RWPE2 (cell line): Measurements from ENCODE around the gene NSUN4.

Source experiments
- ATAC-seq: fragments of 200-7000 bp; cut with Tn5 transposase; 3 replicates; pipeline ENCODE4 v1.9.1; 2021; ENCODE audit warnings: low read depth
- DNase-seq: peaks from one replicate; pipeline ENCODE4 v3.0.0-alpha.2; 2020; ENCODE audit warnings: low spot score
- H3K27ac ChIP-seq: fragments of 450-650 bp; 2 replicates; pipeline ENCODE4 v1.5.1; 2017; ENCODE audit warnings: mild to moderate bottlenecking; ENCODE audit not compliant: poor library complexity, severe bottlenecking
- H3K27me3 ChIP-seq: fragments of 250-450 bp; sonication (Bioruptor Pico); 2 replicates; pipeline ENCODE4 v1.5.1; 2021; ENCODE audit warnings: mild to moderate bottlenecking, moderate library complexity; ENCODE audit not compliant: insufficient read depth, poor library complexity, severe bottlenecking
- H3K36me3 ChIP-seq: fragments of 250-450 bp; sonication (Bioruptor Pico); 2 replicates; pipeline ENCODE4 v1.5.1; 2020; ENCODE audit warnings: low read depth, mild to moderate bottlenecking, moderate library complexity
- H3K4me1 ChIP-seq: fragments of 250-450 bp; sonication (Bioruptor Pico); 2 replicates; pipeline ENCODE4 v1.5.1; 2021; ENCODE audit warnings: mild to moderate bottlenecking, moderate library complexity; ENCODE audit not compliant: insufficient read depth, poor library complexity, severe bottlenecking
- H3K4me3 ChIP-seq: fragments of 250-450 bp; sonication (Bioruptor Pico); 2 replicates; pipeline ENCODE4 v1.5.1; 2021; ENCODE audit warnings: mild to moderate bottlenecking, moderate library complexity; ENCODE audit not compliant: severe bottlenecking
- H3K9me3 ChIP-seq: fragments of 250-450 bp; sonication (Bioruptor Pico); 2 replicates; pipeline ENCODE4 v1.5.1; 2021; ENCODE audit warnings: mild to moderate bottlenecking, moderate library complexity; ENCODE audit not compliant: severe bottlenecking
- TF ChIP-seq, protein P1 (sequence below): fragments of 450-650 bp; IDR thresholded peaks from one replicate; pipeline ENCODE4 v1.5.1; 2017; ENCODE audit warnings: mild to moderate bottlenecking, moderate library complexity; ENCODE audit not compliant: poor library complexity, severe bottlenecking

Gene NSUN4

DNA sequence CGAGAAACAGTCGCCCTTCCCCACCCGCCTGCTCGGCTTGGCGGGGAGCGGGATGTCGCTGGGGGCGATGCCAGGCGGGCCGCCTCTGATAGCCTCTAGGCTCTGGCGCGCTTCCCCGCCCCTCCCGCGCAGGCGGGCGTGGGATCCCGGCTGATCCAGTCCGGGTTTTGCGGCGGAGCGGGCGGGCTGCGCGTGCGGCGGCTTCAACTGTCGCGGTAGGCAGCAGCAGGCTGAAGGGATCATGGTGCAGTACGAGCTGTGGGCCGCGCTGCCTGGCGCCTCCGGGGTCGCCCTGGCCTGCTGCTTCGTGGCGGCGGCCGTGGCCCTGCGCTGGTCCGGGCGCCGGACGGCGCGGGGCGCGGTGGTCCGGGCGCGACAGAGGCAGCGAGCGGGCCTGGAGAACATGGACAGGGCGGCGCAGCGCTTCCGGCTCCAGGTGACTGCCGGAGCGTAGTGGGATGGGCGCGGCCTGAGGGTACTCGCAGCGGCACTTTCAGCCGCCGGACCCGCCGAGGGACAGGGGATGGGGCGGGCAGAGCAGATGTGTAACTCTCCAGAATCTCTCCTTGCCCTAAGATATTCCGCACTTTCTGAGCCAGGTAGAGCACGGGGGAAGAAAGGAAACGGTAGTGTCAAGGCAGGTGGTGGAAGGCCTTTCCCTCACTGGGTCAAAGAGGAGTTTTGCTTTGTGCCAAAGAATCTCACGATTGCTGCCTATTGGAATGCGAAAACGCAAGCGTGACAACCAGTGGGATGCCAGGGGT is 53.7 kb downstream of the NSUN4 start, which contains the start of gene FAAH:
TSS of gene FAAH (plus strand) at position 210 of the 764 bp plus-strand sequence. CDS start at position 242, 32 bp downstream.
- TF ChIP-seq, protein P1, sequence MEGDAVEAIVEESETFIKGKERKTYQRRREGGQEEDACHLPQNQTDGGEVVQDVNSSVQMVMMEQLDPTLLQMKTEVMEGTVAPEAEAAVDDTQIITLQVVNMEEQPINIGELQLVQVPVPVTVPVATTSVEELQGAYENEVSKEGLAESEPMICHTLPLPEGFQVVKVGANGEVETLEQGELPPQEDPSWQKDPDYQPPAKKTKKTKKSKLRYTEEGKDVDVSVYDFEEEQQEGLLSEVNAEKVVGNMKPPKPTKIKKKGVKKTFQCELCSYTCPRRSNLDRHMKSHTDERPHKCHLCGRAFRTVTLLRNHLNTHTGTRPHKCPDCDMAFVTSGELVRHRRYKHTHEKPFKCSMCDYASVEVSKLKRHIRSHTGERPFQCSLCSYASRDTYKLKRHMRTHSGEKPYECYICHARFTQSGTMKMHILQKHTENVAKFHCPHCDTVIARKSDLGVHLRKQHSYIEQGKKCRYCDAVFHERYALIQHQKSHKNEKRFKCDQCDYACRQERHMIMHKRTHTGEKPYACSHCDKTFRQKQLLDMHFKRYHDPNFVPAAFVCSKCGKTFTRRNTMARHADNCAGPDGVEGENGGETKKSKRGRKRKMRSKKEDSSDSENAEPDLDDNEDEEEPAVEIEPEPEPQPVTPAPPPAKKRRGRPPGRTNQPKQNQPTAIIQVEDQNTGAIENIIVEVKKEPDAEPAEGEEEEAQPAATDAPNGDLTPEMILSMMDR = no peak
- Histone ChIP-seq H3K27ac (no peak within 1 kb of the TSS), H3K36me3 (no peaks in the 10 kb centered on the region), H3K4me1 (no peaks in the 10 kb centered on the region), H3K4me3 (no peak within 1 kb of the TSS), H3K27me3 (no peaks in the 10 kb centered on the region), H3K9me3 (peaks cover 19% of the 10 kb centered on the region)
- DNase-seq (no peak), ATAC-seq (no peak)

DNA sequence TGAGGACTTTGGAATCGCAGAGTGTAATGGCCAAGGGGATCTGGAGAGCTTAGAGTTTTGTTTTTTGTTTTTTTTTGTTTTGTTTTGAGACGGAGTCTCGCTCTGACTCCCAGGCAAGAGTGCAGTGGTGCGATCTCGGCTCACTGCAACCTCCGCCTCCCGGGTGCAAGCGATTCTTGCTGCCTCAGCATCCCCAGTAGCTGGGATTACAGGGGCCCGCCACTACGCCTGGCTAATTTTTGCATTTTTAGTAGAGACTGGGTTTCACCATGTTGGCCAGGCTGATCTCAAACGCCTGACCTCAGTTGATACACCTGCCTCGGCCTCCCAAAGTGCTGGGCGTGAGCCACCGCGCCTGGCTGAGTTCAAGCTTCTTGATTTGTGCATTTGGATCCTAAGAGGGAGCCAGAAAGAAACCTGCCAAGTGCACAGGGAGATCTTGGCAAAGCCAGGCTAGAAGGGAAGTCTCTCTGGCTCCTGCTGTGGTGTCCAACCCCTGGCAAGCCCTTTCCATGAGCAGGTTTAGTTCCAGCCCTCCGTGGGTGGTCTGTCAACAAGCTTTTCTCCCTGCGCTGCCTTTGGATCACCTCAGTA is 54.4 kb downstream of the NSUN4 start:
- no peaks in the 10 kb centered on the region for H3K27me3 ChIP-seq
- peaks cover 19% of the 10 kb centered on the region for H3K9me3 ChIP-seq
- ATAC-seq (no peak), DNase-seq (no peak)
- no peak overlapping the region for H3K27ac ChIP-seq
- no peaks in the 10 kb centered on the region for H3K36me3 ChIP-seq
- H3K4me1 ChIP-seq = no peaks in the 10 kb centered on the region
- no peak overlapping the region for H3K4me3 ChIP-seq
- TF ChIP-seq, protein P1 = no peak

DNA sequence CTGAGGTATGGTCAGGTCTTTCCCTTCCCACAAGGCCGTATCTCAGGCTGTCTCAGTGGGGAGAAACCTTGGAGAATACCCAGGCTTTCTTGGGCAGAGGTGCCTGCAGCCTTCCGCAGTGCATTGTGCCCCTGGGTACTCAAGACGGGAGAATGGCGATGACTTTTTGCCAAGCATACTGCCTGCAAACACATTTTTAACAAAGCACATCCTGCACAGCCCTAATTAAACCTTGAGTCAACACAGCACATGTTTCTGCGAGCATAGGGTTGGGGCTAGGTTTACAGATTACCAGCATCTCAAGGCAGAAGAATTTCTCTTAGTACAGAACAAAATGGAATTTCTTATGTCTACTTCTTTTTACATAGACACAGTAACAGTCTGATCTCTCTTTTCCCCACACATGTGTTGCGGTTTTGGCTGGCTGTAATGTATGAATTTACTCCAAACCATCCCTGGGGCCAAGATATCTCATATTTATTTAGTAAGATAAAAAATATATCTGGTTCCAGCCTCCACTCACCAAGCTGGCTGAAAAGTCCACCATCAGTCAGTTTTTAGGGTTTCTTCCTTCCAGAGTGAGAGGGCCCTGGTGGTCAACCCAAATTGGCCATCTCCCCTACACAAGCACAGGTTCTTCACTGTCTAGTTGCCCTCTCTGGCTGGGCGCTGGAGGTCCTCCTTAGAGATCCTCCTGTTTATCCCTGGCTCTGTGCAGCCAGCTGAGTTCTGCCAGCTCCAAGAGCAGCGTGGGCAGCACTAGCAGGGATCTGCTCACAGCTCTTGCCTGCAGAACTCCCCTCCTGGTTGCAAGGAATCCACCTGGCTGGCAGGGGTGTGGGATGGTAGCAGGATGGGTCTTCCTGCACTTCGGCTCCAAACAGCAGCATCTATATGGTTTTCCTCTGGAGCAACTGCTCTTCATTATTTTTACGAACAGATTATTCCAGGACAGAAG is 56.1 kb downstream of the NSUN4 start:
- H3K9me3 ChIP-seq = peaks cover 17% of the 10 kb centered on the region
- no peaks in the 10 kb centered on the region for H3K27me3 ChIP-seq
- H3K4me1 ChIP-seq = no peaks in the 10 kb centered on the region
- DNase-seq = no peak
- TF ChIP-seq, protein P1 = no peak
- ATAC-seq = no peak
- H3K27ac ChIP-seq = no peak overlapping the region
- no peak overlapping the region for H3K4me3 ChIP-seq
- no peaks in the 10 kb centered on the region for H3K36me3 ChIP-seq

DNA sequence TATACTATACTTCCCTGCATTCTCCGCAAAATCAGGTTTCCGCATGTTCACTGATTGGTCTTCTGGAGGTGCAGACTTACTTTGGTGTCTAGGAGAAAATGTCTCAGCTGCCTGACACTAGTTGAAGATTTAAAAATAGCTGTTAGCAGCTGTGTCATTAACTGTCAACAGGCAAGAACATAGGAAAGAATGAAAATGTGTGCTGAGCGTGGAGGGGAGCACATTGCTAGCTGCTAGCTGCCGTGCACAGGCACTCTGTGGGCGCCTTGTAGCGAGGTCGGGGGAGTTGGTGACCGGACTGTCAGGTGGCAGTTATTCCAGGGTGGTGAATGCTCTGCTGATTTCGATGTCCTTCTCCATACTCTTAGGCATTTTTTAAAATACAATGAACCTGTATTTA is 58.7 kb downstream of the NSUN4 start:
- no peak for DNase-seq

More for the DNA sequence above, 58.7 kb downstream of the NSUN4 start:
- TF ChIP-seq, protein P1 = no peak
- no peak for ATAC-seq
- H3K27ac ChIP-seq = no peak overlapping the region
- H3K27me3 ChIP-seq = no peaks in the 10 kb centered on the region
- no peaks in the 10 kb centered on the region for H3K4me1 ChIP-seq
- no peaks in the 10 kb centered on the region for H3K36me3 ChIP-seq
- H3K9me3 ChIP-seq = peaks cover 2% of the 10 kb centered on the region
- no peak overlapping the region for H3K4me3 ChIP-seq
